PC-9 (cell line): ENCODE measurements around the gene EDC3. TPM values are rescaled to one million over a fixed set of nuclear protein-coding genes. Genes with fewer than 3 reads are reported as not detected.
A peak's percentile ranks its signal among the peaks of the same experiment; 100 is the strongest.

ENCODE experiments used
- BruUV-seq: library from RNA; stranded (reverse); fragments of 400-500 nt; replicated peaks from 2 replicates; lab custom pipeline; 2021; lab: Mats Ljungman, UMichigan
- CTCF ChIA-PET: fragments of 300-600 bp; sonication (Branson Sonifier 250); formaldehyde crosslinking; loops from one replicate; lab custom pipeline; 2022; ENCODE audit warnings: antibody characterized with exemption; lab: Charles Lee
- POLR2A ChIA-PET: fragments of 300-600 bp; sonication (Branson Sonifier 250); formaldehyde crosslinking; loops from one replicate; lab custom pipeline; 2022; ENCODE audit warnings: antibody characterized with exemption; ENCODE audit not compliant: unreplicated experiment; lab: Charles Lee
- DNase-seq, 2 experiments: peaks; one replicate each; pipeline versions ENCODE4 v3.0.0 to v3.0.0-alpha.2; 2015 to 2022; ENCODE audit warnings: mixed read lengths in 1 of 2
- H2AFZ ChIP-seq: fragments of 200-600 bp; sonication (generic); 2 replicates; pipeline ENCODE4 v1.8.1; 2017; ENCODE audit warnings: antibody characterized with exemption
- H3F3A ChIP-seq: fragments of 200-600 bp; sonication (generic); 2 replicates; pipeline ENCODE4 v1.8.1; 2017; ENCODE audit warnings: antibody characterized with exemption, mild to moderate bottlenecking, low read depth; ENCODE audit not compliant: insufficient read depth
- H3K27ac ChIP-seq: fragments of 200-600 bp; sonication (generic); 2 replicates; pipeline ENCODE4 v1.6.1; 2016; ENCODE audit warnings: mixed run types
- H3K27me3 ChIP-seq: fragments of 200-600 bp; sonication (generic); 2 replicates; pipeline ENCODE4 v1.6.1; 2016; ENCODE audit warnings: low read depth, mixed run types; ENCODE audit not compliant: insufficient read depth
- H3K36me3 ChIP-seq: fragments of 200-600 bp; sonication (generic); 2 replicates; pipeline ENCODE4 v1.6.1; 2016; ENCODE audit warnings: low read depth, mixed run types
- H3K4me1 ChIP-seq: fragments of 200-600 bp; sonication (generic); replicated peaks from 2 replicates; pipeline ENCODE4 v1.6.1; 2016; ENCODE audit warnings: mixed run types; ENCODE audit not compliant: insufficient read depth
- H3K4me2 ChIP-seq: fragments of 200-600 bp; sonication (generic); 2 replicates; pipeline ENCODE4 v1.6.1; 2017; ENCODE audit warnings: mixed run types
- H3K4me3 ChIP-seq: fragments of 200-600 bp; sonication (generic); 2 replicates; pipeline ENCODE4 v1.6.1; 2016; ENCODE audit warnings: mixed run types
- H3K79me2 ChIP-seq: fragments of 200-600 bp; sonication (generic); 2 replicates; pipeline ENCODE4 v1.6.1; 2017; ENCODE audit warnings: low read depth, mixed run types
- H3K9me2 ChIP-seq: fragments of 200-600 bp; sonication (generic); 2 replicates; pipeline ENCODE4 v1.8.1; 2017; ENCODE audit warnings: mild to moderate bottlenecking; ENCODE audit not compliant: insufficient read depth
- H3K9me3 ChIP-seq: fragments of 200-600 bp; sonication (generic); 2 replicates; pipeline ENCODE4 v1.8.1; 2016; ENCODE audit warnings: low read depth; ENCODE audit not compliant: insufficient read depth
- H4K20me1 ChIP-seq: fragments of 200-600 bp; sonication (generic); 2 replicates; pipeline ENCODE4 v1.8.1; 2017; ENCODE audit not compliant: insufficient read depth
- CTCF ChIP-seq: fragments of 200-600 bp; sonication (generic); conservative IDR thresholded peaks from 2 replicates; pipeline ENCODE4 v1.6.1; 2017; ENCODE audit warnings: mixed run types, antibody characterized with exemption, mild to moderate bottlenecking, moderate library complexity
- EZH2 ChIP-seq: fragments of 200-600 bp; sonication (generic); IDR thresholded peaks from 2 replicates; pipeline ENCODE4 v1.8.0; 2017; ENCODE audit warnings: antibody characterized with exemption, low read depth
- intact Hi-C: fragments of 100-400 bp; cut with micrococcal nuclease; formaldehyde crosslinking; loops from one replicate; pipeline ENCODE4 v1.10.0; 2022; ENCODE audit not compliant: unreplicated experiment
- total RNA-seq: library from RNA; stranded (reverse); gene quantifications from 2 replicates; pipeline ENCODE4 v1.2.3, GENCODE V29; 2021

Gene EDC3
- total RNA-seq, 1 experiment from 2014 or later = 46.3 TPM

GRCh38 chr15:74643665-74644204 lies 52.1 kb downstream of the EDC3 start:
- Histone ChIP-seq H3K4me3 (no peak overlapping the region), H4K20me1 (0 out of 2 replicates have a peak, but pooled peaks cover 14% of the 10 kb centered on the region), H3F3A (peaks cover 28% of the 10 kb centered on the region; the same call in 1 of the 2 replicates), H3K27ac (no peak overlapping the region), H3K36me3 (no peaks in the 10 kb centered on the region), H2AFZ (no peak overlapping the region), H3K9me3 (no peaks in the 10 kb centered on the region), H3K27me3 (no peaks in the 10 kb centered on the region), H3K9me2 (no peaks in the 10 kb centered on the region), H3K4me1 (peaks cover 24% of the 10 kb centered on the region), H3K79me2 (peaks cover 9% of the 10 kb centered on the region; the same call in 1 of the 2 replicates), H3K4me2 (no peak overlapping the region)
- ChIA-PET POLR2A (no interaction called here), CTCF (no interaction called here)
- no TSS peak for BruUV-seq
- intact Hi-C loops = no loop called here
- TF ChIP-seq CTCF (no peak), EZH2 (no peak)
- no peak for DNase-seq

- peak overlapping the region; percentile 72 for H3K27ac ChIP-seq
- peak overlapping the region; percentile 68 for H3K4me2 ChIP-seq
- intact Hi-C loops = no loop called here
- ChIA-PET POLR2A (interaction anchor here (0.5 kb wide), 1 partner anchor 1022 kb away, joined by 3 read pairs; no protein-coding TSS in a partner anchor), CTCF (no interaction called here)
- H3K4me3 ChIP-seq = peak overlapping the region; percentile 21; the same call in 1 of the 2 replicates
- H3F3A ChIP-seq = peaks cover 28% of the 10 kb centered on the region; the same call in 1 of the 2 replicates
- no peak for DNase-seq
- no peaks in the 10 kb centered on the region for H3K27me3 ChIP-seq
- H3K9me2 ChIP-seq = no peaks in the 10 kb centered on the region
- H3K79me2 ChIP-seq = peaks cover 9% of the 10 kb centered on the region; the same call in 1 of the 2 replicates
- H3K36me3 ChIP-seq = no peaks in the 10 kb centered on the region
- 0 out of 2 replicates have a peak, but pooled peaks cover 14% of the 10 kb centered on the region for H4K20me1 ChIP-seq
- no peak overlapping the region for H2AFZ ChIP-seq
- peaks cover 24% of the 10 kb centered on the region for H3K4me1 ChIP-seq
- H3K9me3 ChIP-seq = no peaks in the 10 kb centered on the region
- BruUV-seq = no TSS peak
- TF ChIP-seq EZH2 = no peak
- no peak for TF ChIP-seq CTCF
Observed at GRCh38 chr15:74642734-74643664, 52.8 kb downstream of the EDC3 start.

GRCh38 chr15:74642348-74642733 lies 53.5 kb downstream of the EDC3 start:
- no TSS peak for BruUV-seq
- Histone ChIP-seq H3K36me3 (no peaks in the 10 kb centered on the region), H3K27ac (peak overlapping the region; percentile 72), H3K4me1 (peaks cover 24% of the 10 kb centered on the region), H3K79me2 (peaks cover 9% of the 10 kb centered on the region; the same call in 1 of the 2 replicates), H3K9me3 (no peaks in the 10 kb centered on the region), H2AFZ (no peak overlapping the region), H4K20me1 (peaks cover 14% of the 10 kb centered on the region; the same call in 1 of the 2 replicates), H3K9me2 (no peaks in the 10 kb centered on the region), H3F3A (peaks cover 28% of the 10 kb centered on the region; the same call in 1 of the 2 replicates), H3K4me2 (peak overlapping the region; percentile 68), H3K4me3 (peak overlapping the region; percentile 21; the same call in 1 of the 2 replicates), H3K27me3 (no peaks in the 10 kb centered on the region)
- peak; percentile 38 to 87 for DNase-seq
- no peak for TF ChIP-seq EZH2
- TF ChIP-seq CTCF = no peak
- intact Hi-C loops = no loop called here
- ChIA-PET CTCF (interaction anchor here (0.7 kb wide), 1 partner anchor 126 kb away, joined by 3 read pairs; no protein-coding TSS in a partner anchor), POLR2A (interaction anchor here (0.5 kb wide), 1 partner anchor 1023 kb away, joined by 3 read pairs; no protein-coding TSS in a partner anchor)
